Stimulated activated effector memory CD8-positive, alpha-beta T cell treated with anti-CD3 and anti-CD28 coated beads, Interleukin-12 subunit alpha, Interleukin-12 subunit beta, amount 100 ng/mL, for 72 hours (primary cell): Measurements from ENCODE around the gene CLSTN1.

Source experiments
- ATAC-seq: fragments of 150-1000 bp; cut with Tn5 transposase; 2 replicates; pipeline ENCODE4 v1.10.0; 2021
- DNase-seq, 2 donors: peaks; one replicate each; pipeline ENCODE4 v3.0.0; 2021 to 2022; ENCODE audit warnings: low spot score in 2 of 2
- H3K27ac Mint-ChIP-seq: one replicate; pipeline ENCODE4 v1.8.0; 2022; ENCODE audit warnings: mild to moderate bottlenecking, mixed read lengths
- H3K36me3 Mint-ChIP-seq: one replicate; pipeline ENCODE4 v1.8.0; 2022; ENCODE audit warnings: mild to moderate bottlenecking, mixed read lengths
- H3K4me1 Mint-ChIP-seq: one replicate; pipeline ENCODE4 v1.8.0; 2022; ENCODE audit warnings: mixed read lengths
- H3K4me3 Mint-ChIP-seq: one replicate; pipeline ENCODE4 v1.8.0; 2022; ENCODE audit warnings: mild to moderate bottlenecking, mixed read lengths
- H3K9me3 Mint-ChIP-seq: one replicate; pipeline ENCODE4 v1.8.0; 2022; ENCODE audit warnings: mixed read lengths

Gene CLSTN1

DNA sequence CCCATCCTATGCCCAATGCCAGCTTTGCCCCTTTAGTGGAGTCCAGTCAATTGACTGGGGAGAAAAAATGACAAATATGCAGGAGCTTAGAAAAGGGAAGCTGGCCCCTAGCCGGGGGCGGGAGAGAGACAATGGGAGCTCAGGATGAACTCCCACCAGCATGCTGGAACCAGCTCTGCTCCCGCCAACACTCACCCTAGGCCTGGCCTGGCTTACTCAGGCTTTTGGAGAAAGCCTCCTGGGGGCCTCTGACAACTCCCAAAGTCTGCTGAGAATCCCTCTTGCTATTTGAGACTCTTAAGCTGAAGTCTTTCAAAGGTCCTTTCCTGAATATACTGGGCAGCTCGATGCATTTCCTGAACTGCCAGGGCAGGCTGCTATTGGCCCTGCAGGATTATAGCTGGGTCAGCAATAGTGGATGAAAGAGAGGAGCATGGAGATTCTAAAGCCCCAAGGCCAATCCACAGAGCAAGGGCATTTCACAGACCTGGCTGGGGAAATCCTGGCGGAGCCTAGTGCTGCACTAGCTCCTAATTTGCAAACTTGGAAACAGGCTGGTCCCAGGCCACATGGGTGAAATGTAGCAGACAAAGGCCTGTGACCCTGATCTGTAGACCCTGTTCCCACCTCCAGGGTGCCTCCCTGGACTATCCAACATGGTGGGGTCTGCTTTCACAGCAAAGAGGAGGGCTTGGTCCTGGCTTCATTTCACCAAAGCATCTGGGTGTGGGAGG lies 35.7 kb upstream of the CLSTN1 start:
- DNase-seq, result no peak
- Mint-ChIP-seq H3K4me1 (peaks cover 15% of the 10 kb centered on the region), H3K36me3 (no peaks in the 10 kb centered on the region), H3K9me3 (no peaks in the 10 kb centered on the region), H3K4me3 (no peak overlapping the region), H3K27ac (peak overlapping the region; percentile 5)
- ATAC-seq, result no peak

GRCh38 chr1:9858293-9859035 lies 34.7 kb upstream of the CLSTN1 start:
- H3K27ac Mint-ChIP-seq, result peak overlapping the region; percentile 5

GRCh38 chr1:9855186-9855585 lies 31.4 kb upstream of the CLSTN1 start:
- peaks cover 15% of the 10 kb centered on the region for H3K4me1 Mint-ChIP-seq
- H3K4me3 Mint-ChIP-seq, result no peak overlapping the region
- H3K27ac Mint-ChIP-seq, result no peak overlapping the region
- H3K9me3 Mint-ChIP-seq, result peaks cover 2% of the 10 kb centered on the region
- no peak for DNase-seq
- no peaks in the 10 kb centered on the region for H3K36me3 Mint-ChIP-seq
- ATAC-seq, result no peak

More at GRCh38 chr1:9858293-9859035, 34.7 kb upstream of the CLSTN1 start:
- H3K36me3 Mint-ChIP-seq, result no peaks in the 10 kb centered on the region
- ATAC-seq (peak; percentile 54), DNase-seq (no peak)
- no peak overlapping the region for H3K4me3 Mint-ChIP-seq
- peaks cover 2% of the 10 kb centered on the region for H3K9me3 Mint-ChIP-seq
- peaks cover 15% of the 10 kb centered on the region for H3K4me1 Mint-ChIP-seq

GRCh38 chr1:9853249-9853595 lies 29.5 kb upstream of the CLSTN1 start:
- Mint-ChIP-seq H3K4me1 (peaks cover 4% of the 10 kb centered on the region), H3K9me3 (peaks cover 2% of the 10 kb centered on the region), H3K27ac (no peak overlapping the region), H3K36me3 (no peaks in the 10 kb centered on the region), H3K4me3 (no peak overlapping the region)
- ATAC-seq, result no peak
- DNase-seq, result no peak

DNA sequence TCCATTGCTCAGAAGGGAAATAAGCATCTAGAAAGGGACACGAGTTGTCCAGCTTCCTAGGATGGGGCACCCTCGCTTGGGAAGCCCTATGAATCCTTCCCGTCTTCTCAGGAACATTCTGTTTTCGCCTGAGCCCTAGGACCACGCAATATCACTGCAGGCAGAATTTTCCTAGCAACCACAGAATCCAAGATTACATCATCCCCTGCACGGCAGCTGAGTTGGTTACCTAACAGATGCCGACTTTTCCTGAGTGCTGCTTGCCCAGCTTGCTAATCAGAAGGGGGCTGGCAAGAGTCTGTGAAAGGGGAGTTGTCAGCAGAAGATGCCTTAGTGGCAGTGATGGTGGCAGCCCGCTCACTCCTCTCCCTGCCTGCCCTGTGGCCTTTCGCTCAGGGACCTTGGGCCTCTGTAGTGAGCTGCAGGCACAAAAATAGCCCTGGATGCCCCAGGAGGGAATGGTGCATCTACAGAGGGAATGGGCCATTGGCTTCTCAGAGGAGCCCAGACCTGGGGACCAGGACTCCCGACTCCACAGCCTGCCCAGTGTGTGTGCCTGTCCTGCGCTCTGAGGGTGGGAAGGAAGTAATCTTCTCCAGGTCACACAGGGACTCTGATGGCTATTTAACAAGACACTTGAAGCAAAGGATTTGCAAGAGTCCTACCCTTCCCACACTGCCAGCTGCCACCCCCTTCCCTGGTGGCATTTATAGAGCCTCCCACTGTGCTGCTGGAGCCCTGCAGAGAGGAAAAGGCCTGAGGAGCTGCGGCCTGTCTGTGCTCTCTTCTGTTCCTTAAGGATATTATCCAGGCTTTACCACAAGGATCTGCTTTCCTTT lies 28.9 kb upstream of the CLSTN1 start:
- no peak for DNase-seq
- H3K36me3 Mint-ChIP-seq, result no peaks in the 10 kb centered on the region
- H3K4me1 Mint-ChIP-seq, result no peaks in the 10 kb centered on the region
- H3K27ac Mint-ChIP-seq, result no peak overlapping the region
- no peak overlapping the region for H3K4me3 Mint-ChIP-seq
- no peak for ATAC-seq
- peaks cover 2% of the 10 kb centered on the region for H3K9me3 Mint-ChIP-seq

DNA sequence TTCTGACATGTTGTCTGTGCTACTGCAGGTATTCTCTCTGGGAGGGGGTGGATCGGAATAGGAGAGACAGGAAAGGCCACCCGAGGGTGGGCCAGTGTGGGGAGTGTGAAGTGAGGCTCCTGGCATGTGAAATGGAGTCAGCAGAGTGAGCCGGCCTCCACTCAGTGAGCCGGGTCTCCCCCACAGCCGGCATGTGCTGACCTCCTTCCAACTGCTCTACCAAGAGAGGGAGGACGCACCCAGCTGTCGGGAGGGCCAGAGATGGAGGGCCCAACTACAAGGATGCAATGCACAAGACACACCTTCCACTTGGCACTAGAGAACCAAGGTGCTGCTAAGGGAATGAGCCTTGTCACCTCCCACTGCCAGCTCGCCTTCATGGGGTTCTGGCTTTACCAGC lies 28.2 kb upstream of the CLSTN1 start:
- ATAC-seq (no peak), DNase-seq (no peak)
- Mint-ChIP-seq H3K4me1 (no peaks in the 10 kb centered on the region), H3K36me3 (no peaks in the 10 kb centered on the region), H3K9me3 (peaks cover 2% of the 10 kb centered on the region), H3K27ac (peak overlapping the region; percentile 26), H3K4me3 (no peak overlapping the region)

DNA sequence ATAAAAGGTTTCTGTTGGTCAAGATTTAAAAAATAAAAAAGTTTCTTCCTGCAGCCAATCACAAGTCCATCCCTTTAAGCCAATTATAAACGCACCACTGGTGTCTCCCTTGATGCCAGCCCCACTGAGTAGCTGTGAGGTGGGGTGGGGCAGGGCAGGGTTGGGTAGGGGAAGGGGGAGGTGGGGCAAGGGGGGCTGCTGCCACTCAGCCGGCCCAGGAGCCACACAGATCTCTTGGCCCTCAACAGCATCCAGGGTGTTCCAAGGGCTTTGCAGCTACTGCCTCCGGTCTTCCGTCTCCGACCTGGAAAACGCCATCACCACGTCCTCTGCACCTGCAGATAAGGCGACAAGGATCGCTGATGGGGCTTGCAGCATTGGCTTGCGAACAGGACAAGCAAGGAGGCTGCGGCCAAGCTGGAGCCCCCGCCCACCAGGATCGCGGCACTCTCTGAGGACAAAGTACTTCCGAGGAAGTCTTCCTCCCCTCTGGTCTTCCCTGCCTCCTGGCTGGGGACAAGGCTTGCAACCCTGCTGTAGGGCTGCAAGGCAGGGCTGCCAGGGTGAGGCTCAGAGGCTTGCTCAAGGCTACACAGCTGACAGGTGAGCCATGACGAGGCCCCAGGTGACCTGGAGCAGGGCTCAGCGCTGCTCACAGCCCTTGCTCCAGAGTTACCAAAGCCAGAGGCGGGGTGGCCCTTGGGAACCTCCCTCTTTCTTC lies 26.8 kb upstream of the CLSTN1 start:
- H3K36me3 Mint-ChIP-seq, result no peaks in the 10 kb centered on the region
- ATAC-seq, result no peak
- peaks cover 2% of the 10 kb centered on the region for H3K9me3 Mint-ChIP-seq
- peak overlapping the region; percentile 26 for H3K27ac Mint-ChIP-seq
- H3K4me3 Mint-ChIP-seq, result no peak overlapping the region
- H3K4me1 Mint-ChIP-seq, result no peaks in the 10 kb centered on the region
- no peak for DNase-seq

- Mint-ChIP-seq H3K36me3 (no peaks in the 10 kb centered on the region), H3K4me1 (no peaks in the 10 kb centered on the region), H3K9me3 (peaks cover 2% of the 10 kb centered on the region), H3K27ac (no peak overlapping the region), H3K4me3 (no peak overlapping the region)
- ATAC-seq (no peak), DNase-seq (no peak)
These were observed 26.1 kb upstream of the CLSTN1 start for GRCh38 chr1:9849691-9850441.

- no peak overlapping the region for H3K4me3 Mint-ChIP-seq
- ATAC-seq (no peak), DNase-seq (no peak)
- no peak overlapping the region for H3K27ac Mint-ChIP-seq
- H3K36me3 Mint-ChIP-seq, result no peaks in the 10 kb centered on the region
- no peaks in the 10 kb centered on the region for H3K9me3 Mint-ChIP-seq
- H3K4me1 Mint-ChIP-seq, result no peaks in the 10 kb centered on the region
These were observed 24.3 kb upstream of the CLSTN1 start for GRCh38 chr1:9848022-9848421.

GRCh38 chr1:9847269-9847668 lies 23.5 kb upstream of the CLSTN1 start:
- ATAC-seq, result no peak
- DNase-seq, result no peak
- Mint-ChIP-seq H3K4me3 (no peak overlapping the region), H3K4me1 (no peaks in the 10 kb centered on the region), H3K9me3 (no peaks in the 10 kb centered on the region), H3K27ac (no peak overlapping the region), H3K36me3 (no peaks in the 10 kb centered on the region)

DNA sequence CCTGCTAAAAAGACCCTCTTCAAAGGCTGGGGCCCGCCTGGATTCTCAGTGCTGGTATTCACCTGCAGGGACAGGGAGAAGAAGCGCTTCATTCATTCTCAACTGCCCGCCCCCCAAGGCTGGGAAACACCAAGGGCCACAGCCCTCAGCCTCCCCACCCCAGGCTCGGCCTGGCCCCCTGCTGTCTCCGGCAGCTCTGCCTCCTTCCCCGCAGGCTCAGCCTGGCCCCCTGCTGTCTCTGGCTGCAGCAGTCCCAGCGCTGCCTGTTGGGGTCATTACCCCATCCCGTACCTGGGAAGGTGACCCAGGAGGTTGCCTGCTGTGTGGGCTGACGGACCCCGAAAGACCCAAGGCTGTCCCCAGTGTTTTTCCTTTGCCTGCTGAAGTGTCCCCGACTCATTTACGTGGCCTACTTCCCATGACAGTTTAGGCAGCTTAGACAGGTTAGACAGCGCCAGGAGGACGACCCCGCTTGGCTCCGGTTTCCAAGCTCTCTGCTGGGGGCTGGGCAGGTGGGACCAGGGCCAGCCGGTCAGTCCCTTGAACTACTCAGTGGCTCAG lies 22.9 kb upstream of the CLSTN1 start:
- Mint-ChIP-seq H3K4me1 (no peaks in the 10 kb centered on the region), H3K36me3 (no peaks in the 10 kb centered on the region), H3K4me3 (no peak overlapping the region), H3K27ac (no peak overlapping the region), H3K9me3 (no peaks in the 10 kb centered on the region)
- DNase-seq, result no peak
- no peak for ATAC-seq

DNA sequence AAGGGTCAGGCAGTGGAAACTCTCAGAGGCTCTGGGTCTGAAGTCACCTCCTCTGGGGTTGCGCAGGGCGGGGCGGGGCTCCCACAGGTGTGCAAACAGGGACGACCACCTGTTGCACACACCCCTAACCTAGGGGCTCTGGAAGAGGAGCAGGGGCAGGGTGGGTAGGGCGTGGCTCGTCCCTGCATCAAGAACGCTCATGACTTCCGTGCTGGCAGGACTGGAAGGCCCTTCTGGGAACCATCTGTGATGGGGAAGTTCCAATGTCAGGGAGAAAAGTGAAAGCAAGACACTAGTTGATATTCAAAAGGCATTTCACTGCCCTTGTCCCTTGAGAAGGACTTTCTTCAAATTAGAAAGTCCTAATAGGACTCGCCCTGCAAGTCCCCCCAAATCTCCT lies 22.1 kb upstream of the CLSTN1 start:
- H3K9me3 Mint-ChIP-seq, result no peaks in the 10 kb centered on the region
- ATAC-seq (no peak), DNase-seq (no peak)
- H3K27ac Mint-ChIP-seq, result no peak overlapping the region
- no peaks in the 10 kb centered on the region for H3K36me3 Mint-ChIP-seq
- no peak overlapping the region for H3K4me3 Mint-ChIP-seq
- no peaks in the 10 kb centered on the region for H3K4me1 Mint-ChIP-seq

DNA sequence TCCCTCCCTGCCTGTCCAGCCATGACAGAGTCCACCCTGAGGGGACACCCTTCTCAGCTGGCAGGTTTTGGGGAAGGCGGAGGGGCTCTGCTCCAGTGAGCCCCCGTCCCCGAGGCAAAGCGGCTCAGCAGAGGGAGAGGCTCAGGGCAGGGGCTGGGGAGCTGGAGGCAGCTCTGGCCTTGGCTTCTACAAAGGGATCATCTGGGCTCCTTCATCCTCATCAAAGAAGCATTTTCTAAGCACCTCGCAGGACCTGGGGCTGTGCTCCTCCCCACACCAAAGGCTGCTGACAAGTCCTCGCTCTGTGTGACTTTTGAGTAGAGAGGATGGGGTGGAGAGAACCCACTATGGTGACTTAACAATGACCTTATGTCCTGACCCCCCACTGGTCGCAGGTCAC lies 21.0 kb upstream of the CLSTN1 start:
- Mint-ChIP-seq H3K9me3 (no peaks in the 10 kb centered on the region), H3K36me3 (no peaks in the 10 kb centered on the region), H3K4me1 (no peaks in the 10 kb centered on the region), H3K27ac (no peak overlapping the region), H3K4me3 (no peak overlapping the region)
- ATAC-seq (no peak), DNase-seq (no peak)

GRCh38 chr1:9844106-9844505 lies 20.3 kb upstream of the CLSTN1 start:
- H3K4me1 Mint-ChIP-seq, result no peaks in the 10 kb centered on the region
- no peaks in the 10 kb centered on the region for H3K9me3 Mint-ChIP-seq
- H3K27ac Mint-ChIP-seq, result no peak overlapping the region
- H3K36me3 Mint-ChIP-seq, result no peaks in the 10 kb centered on the region
- DNase-seq (no peak), ATAC-seq (no peak)
- no peak overlapping the region for H3K4me3 Mint-ChIP-seq
